AG04450 (cell line): ENCODE data around the gene PROS1. TPM values are rescaled to one million over a fixed set of nuclear protein-coding genes. Genes with fewer than 3 reads are reported as not detected.
"Not testable (repeated sequence)": the region's sequence is repeated elsewhere in the genome, so short reads cannot be mapped to it uniquely, and the experiment has no call there.

Experiments used
- CTCF ChIA-PET: fragments of 300-600, 350-600 bp; formaldehyde crosslinking; extraction: SDS; loops from one replicate; lab custom pipeline; 2022; ENCODE audit warnings: antibody characterized with exemption, inconsistent platforms; lab: Charles Lee
- POLR2A ChIA-PET: fragments of 350-600 bp; formaldehyde crosslinking; extraction: SDS; loops from one replicate; lab custom pipeline; 2021; ENCODE audit warnings: antibody characterized with exemption, inconsistent platforms; lab: Yijun Ruan, JAX
- DNase-seq: peaks from one replicate; pipeline ENCODE4 v3.0.0-alpha.2; 2011; ENCODE audit warnings: low read depth, low spot score
- H3K27ac ChIP-seq: one replicate; pipeline ENCODE4 v1.5.1; 2012; ENCODE audit warnings: low read depth, low read length, control low read depth
- H3K27me3 ChIP-seq: one replicate; pipeline ENCODE4 v1.6.0; 2012; ENCODE audit warnings: low read length; ENCODE audit not compliant: control insufficient read depth, insufficient read depth
- H3K4me3 ChIP-seq: 2 replicates; pipeline ENCODE4 v1.5.1; 2011; ENCODE audit warnings: mild to moderate bottlenecking, low read depth, low read length, control low read depth
- H3K9me3 ChIP-seq: 2 replicates; pipeline ENCODE4 v1.5.1; 2012; ENCODE audit warnings: low read length; ENCODE audit not compliant: control insufficient read depth, insufficient read depth
- polyA plus RNA-seq: library from polyadenylated mRNA; depleted of rRNA; stranded (reverse); fragments of >200 nt; gene quantifications from 2 replicates; pipeline ENCODE4 v1.2.3, GENCODE V29; 2011
- TF ChIP-seq, protein P1 (sequence below): IDR thresholded peaks from 2 replicates; pipeline ENCODE4 v1.5.1; 2011; ENCODE audit warnings: low read depth, low read length, control low read depth, inconsistent platforms

The PROS1 gene
- polyA plus RNA-seq, 1 experiment: 11.5 TPM

DNA sequence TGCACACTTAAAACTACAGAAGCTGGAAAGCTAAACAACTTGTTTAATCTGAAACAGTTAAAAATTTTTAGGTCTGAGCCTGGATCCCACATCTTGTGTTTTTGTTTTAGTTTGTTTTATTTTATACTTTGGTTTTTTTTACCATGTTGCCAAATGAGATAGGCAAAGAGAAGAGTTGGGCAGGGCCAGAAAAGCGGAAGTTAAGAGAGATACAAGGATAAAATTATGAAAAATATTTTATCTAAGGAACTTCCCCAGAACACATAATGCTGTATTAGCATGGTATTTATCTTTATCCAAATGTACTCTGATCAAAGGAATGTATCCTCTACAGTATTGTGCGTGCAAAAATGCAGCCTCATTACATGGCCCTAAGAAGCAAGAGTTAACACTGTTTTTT is 50.7 kb downstream of the PROS1 start:
- TF ChIP-seq, protein P1, sequence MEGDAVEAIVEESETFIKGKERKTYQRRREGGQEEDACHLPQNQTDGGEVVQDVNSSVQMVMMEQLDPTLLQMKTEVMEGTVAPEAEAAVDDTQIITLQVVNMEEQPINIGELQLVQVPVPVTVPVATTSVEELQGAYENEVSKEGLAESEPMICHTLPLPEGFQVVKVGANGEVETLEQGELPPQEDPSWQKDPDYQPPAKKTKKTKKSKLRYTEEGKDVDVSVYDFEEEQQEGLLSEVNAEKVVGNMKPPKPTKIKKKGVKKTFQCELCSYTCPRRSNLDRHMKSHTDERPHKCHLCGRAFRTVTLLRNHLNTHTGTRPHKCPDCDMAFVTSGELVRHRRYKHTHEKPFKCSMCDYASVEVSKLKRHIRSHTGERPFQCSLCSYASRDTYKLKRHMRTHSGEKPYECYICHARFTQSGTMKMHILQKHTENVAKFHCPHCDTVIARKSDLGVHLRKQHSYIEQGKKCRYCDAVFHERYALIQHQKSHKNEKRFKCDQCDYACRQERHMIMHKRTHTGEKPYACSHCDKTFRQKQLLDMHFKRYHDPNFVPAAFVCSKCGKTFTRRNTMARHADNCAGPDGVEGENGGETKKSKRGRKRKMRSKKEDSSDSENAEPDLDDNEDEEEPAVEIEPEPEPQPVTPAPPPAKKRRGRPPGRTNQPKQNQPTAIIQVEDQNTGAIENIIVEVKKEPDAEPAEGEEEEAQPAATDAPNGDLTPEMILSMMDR: no peak
- no peak for DNase-seq
- ChIA-PET CTCF (no interaction called here), POLR2A (no interaction called here)
- Histone ChIP-seq H3K27ac (no peak overlapping the region), H3K4me3 (no peak overlapping the region), H3K27me3 (no peaks in the 10 kb centered on the region), H3K9me3 (no peaks in the 10 kb centered on the region)

DNA sequence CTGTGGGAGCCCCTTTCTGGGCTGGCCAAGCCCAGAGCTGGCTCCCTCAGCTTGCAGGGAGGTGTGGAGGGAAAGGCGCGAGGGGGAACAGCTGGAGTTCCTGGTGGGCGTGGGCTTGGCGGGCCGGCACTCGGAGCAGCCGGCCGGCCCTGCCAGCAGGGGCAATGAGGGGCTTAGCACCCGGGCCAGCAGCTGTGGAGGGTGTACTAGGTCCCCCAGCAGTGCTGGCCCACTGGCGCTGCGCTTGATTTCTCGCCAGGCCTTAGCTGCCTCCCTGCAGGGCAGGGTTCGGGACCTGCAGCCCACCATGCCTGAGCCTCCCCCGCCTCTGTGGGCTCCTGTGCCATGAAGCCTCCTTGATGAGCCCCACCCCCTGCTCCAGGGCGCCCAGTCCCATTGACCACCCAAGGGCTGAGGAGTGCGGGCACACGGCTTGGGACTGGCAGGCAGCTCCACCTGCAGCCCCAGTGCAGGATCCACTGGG is 56.1 kb downstream of the PROS1 start:
- POLR2A ChIA-PET, H3K27ac ChIP-seq, CTCF ChIA-PET, H3K9me3 ChIP-seq, H3K27me3 ChIP-seq, DNase-seq, H3K4me3 ChIP-seq: not testable (repeated sequence)

DNA sequence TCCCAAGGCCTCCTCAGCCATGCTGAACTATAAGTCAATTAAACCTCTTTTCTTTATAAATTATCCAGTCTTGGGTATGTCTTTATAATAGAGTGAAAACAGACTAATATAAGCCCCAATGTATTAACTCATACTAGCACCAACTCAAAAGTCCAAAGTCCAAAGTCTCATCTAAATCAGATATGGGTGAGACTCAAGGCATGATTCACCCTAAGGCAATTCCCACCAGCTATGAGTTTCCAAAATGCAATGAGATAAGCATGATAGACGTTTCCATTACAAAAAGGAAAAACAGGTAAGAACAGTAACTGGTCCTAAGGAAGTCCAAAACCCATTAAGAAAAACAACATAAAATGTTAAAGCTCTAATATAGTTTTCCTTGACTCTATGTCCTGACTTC is 60.1 kb downstream of the PROS1 start:
- H3K27ac ChIP-seq, H3K4me3 ChIP-seq, CTCF ChIA-PET, POLR2A ChIA-PET, DNase-seq, H3K9me3 ChIP-seq, H3K27me3 ChIP-seq: not testable (repeated sequence)

DNA sequence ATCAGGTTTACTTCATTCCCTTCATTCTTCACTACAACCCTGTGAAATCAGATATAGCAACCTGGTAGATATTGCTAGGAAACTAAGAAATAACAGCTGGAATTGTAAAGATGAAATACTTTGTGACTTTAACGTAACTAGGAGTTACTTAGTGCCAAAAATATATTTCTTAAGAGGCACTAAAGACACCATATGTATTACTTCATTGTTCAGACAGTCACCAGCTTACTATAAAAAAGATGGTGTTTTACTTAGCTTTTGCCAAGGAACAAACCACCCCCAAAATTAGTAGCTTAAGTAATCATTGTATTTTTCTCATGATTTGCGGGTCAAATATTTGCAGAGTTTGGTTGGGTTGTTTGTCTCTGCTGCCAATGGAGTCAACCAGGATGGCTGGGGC is 62.5 kb downstream of the PROS1 start:
- H3K4me3 ChIP-seq: no peak overlapping the region
- H3K27ac ChIP-seq: no peak overlapping the region
- ChIA-PET CTCF (interaction anchor here (1.2 kb wide), 1 partner anchor 158 kb away, joined by 3 read pairs; no protein-coding TSS in a partner anchor), POLR2A (no interaction called here)
- TF ChIP-seq, protein P1: no peak
- DNase-seq: no peak
- H3K27me3 ChIP-seq: no peaks in the 10 kb centered on the region
- peaks cover 10% of the 10 kb centered on the region for H3K9me3 ChIP-seq

DNA sequence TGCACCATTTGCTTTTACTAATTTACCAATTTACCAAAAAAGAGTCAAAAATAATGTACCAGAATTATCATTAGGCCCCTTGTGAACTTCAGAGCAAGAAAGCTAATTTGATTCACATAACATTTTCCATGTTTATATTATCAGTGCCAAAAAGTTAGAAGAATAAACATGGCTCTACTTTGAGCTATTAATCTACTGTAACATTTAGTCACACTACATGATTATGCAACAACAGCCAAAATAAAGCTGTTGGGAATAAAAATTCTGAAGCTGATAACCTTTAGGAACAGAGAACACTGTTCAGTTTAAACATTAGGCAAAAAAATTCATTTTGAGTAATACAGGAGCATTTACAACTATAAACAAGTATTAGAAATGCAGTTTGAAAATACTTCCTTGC is 63.6 kb downstream of the PROS1 start:
- TF ChIP-seq, protein P1: no peak
- no peak overlapping the region for H3K4me3 ChIP-seq
- ChIA-PET POLR2A (no interaction called here), CTCF (no interaction called here)
- no peaks in the 10 kb centered on the region for H3K27me3 ChIP-seq
- H3K9me3 ChIP-seq: peaks cover 11% of the 10 kb centered on the region
- H3K27ac ChIP-seq: no peak overlapping the region
- no peak for DNase-seq

DNA sequence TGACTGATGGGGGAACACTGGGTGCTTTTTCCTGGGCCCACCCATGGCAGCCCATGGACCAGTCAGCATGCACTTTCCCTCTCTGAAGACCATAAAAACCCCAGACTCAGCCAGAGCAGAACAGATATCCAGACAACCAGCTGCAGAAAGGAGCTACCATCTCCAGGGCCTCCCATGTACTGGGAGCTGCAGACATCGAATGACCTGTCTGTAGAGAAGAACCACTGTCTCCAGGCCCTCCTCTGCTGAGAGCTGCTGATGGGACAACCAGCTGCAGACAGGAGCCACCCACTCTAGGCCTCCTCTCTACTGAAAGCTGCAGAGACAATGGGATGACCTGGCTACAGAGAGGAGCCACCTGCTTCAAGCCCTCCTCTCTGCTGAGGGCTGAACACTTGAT is 66.6 kb downstream of the PROS1 start:
- ChIA-PET CTCF (interaction anchor here (1.5 kb wide), 1 partner anchor 162 kb away, joined by 3 read pairs; no protein-coding TSS in a partner anchor), POLR2A (no interaction called here)
- Histone ChIP-seq H3K4me3 (no peak overlapping the region), H3K27ac (no peak overlapping the region), H3K9me3 (peaks cover 11% of the 10 kb centered on the region), H3K27me3 (no peaks in the 10 kb centered on the region)
- no peak for DNase-seq
- TF ChIP-seq, protein P1: no peak
